WERI-Rb-1 (cell line): ENCODE results near the gene ADORA3.

Experiments used
- DNase-seq: peaks from one replicate; pipeline ENCODE4 v3.0.0-alpha.2; 2020
- H3K27ac ChIP-seq: fragments of 250-450 bp; sonication (Bioruptor Pico); 2 replicates; pipeline ENCODE4 v1.5.1; 2020; ENCODE audit warnings: mild to moderate bottlenecking, moderate library complexity
- H3K27me3 ChIP-seq: fragments of 250-450 bp; sonication (Bioruptor Pico); 2 replicates; pipeline ENCODE4 v1.5.1; 2021; ENCODE audit warnings: mild to moderate bottlenecking, low read depth, moderate library complexity; ENCODE audit not compliant: insufficient read depth, severe bottlenecking
- H3K36me3 ChIP-seq: fragments of 250-450 bp; sonication (Bioruptor Pico); 2 replicates; pipeline ENCODE4 v1.5.1; 2020; ENCODE audit warnings: mild to moderate bottlenecking, moderate library complexity
- H3K4me3 ChIP-seq: 2 replicates; pipeline ENCODE4 v1.5.1; 2011; ENCODE audit warnings: low read depth, mild to moderate bottlenecking, control low read depth, low read length
- H3K9me3 ChIP-seq: fragments of 250-450 bp; sonication (Bioruptor Pico); 2 replicates; pipeline ENCODE4 v1.5.1; 2021; ENCODE audit warnings: mild to moderate bottlenecking, moderate library complexity; ENCODE audit not compliant: severe bottlenecking
- CTCF ChIP-seq: IDR thresholded peaks from 2 replicates; pipeline ENCODE4 v1.5.1; 2011; ENCODE audit warnings: low read depth, mild to moderate bottlenecking, control low read depth, inconsistent platforms, low read length

Gene ADORA3

GRCh38 chr1:111517469-111518225, 14.2 kb upstream of the ADORA3 start:
- no peak for DNase-seq
- no peak for TF ChIP-seq CTCF
- H3K27ac ChIP-seq = no peak overlapping the region

GRCh38 chr1:111516005-111516535, 12.6 kb upstream of the ADORA3 start:
- no peak for DNase-seq
- TF ChIP-seq CTCF = 0 out of 2 replicates have a peak, but pooled peaks have one; percentile 11
- Histone ChIP-seq H3K27me3 (no peaks in the 10 kb centered on the region), H3K27ac (no peak overlapping the region), H3K4me3 (no peak overlapping the region), H3K36me3 (no peaks in the 10 kb centered on the region), H3K9me3 (no peaks in the 10 kb centered on the region)

More at GRCh38 chr1:111517469-111518225, 14.2 kb upstream of the ADORA3 start:
- Histone ChIP-seq H3K36me3 (no peaks in the 10 kb centered on the region), H3K4me3 (no peak overlapping the region), H3K9me3 (no peaks in the 10 kb centered on the region), H3K27me3 (no peaks in the 10 kb centered on the region)

GRCh38 chr1:111515291-111516004, 12.0 kb upstream of the ADORA3 start:
- no peaks in the 10 kb centered on the region for H3K9me3 ChIP-seq
- no peaks in the 10 kb centered on the region for H3K36me3 ChIP-seq
- no peak overlapping the region for H3K27ac ChIP-seq
- TF ChIP-seq CTCF = no peak
- H3K4me3 ChIP-seq = no peak overlapping the region
- no peaks in the 10 kb centered on the region for H3K27me3 ChIP-seq
- no peak for DNase-seq

DNA sequence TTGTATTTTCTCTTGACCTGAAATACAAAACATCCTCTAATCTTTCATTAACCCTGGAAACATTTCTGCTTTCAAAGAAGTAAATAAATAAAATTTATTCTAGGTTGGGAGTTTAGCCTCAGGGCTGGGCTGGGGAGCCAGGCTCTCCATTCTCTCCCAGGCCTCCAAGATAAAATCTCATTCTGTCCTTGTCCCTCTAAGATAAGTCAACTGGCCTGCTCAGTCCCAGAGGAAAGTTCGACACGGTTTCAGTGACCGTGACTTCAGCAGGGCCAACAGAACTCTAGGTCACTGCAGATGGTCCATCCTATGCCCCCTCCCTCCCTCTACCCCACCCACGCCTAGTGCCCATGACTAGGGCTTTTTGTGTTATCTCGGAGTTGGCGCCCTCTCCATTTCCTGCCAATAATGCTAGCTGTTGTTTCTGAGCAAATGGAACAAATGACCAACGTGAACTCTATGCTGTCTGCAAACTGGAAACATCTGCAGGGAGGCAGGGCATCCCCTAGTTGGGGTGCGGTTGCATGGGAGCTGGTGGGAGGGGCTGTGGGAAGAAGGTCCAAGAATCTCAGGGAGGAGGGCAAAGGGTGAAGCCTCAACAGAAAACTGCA, 10.1 kb upstream of the ADORA3 start:
- no peak overlapping the region for H3K27ac ChIP-seq
- H3K4me3 ChIP-seq = no peak overlapping the region
- H3K27me3 ChIP-seq = no peaks in the 10 kb centered on the region
- TF ChIP-seq CTCF = no peak
- H3K9me3 ChIP-seq = no peaks in the 10 kb centered on the region
- no peak for DNase-seq
- no peaks in the 10 kb centered on the region for H3K36me3 ChIP-seq

GRCh38 chr1:111512931-111513330, 9.5 kb upstream of the ADORA3 start:
- Histone ChIP-seq H3K4me3 (no peak overlapping the region), H3K27me3 (no peaks in the 10 kb centered on the region), H3K9me3 (no peaks in the 10 kb centered on the region), H3K36me3 (no peaks in the 10 kb centered on the region), H3K27ac (no peak overlapping the region)
- no peak for TF ChIP-seq CTCF
- DNase-seq = no peak
